HG02623 (cell line): ENCODE data around the gene SLC1A5.
"Not testable (repeated sequence)": the region's sequence is repeated elsewhere in the genome, so short reads cannot be mapped to it uniquely, and the experiment has no call there.

ENCODE experiments used
- ATAC-seq: cut with Tn5 transposase; IDR thresholded peaks from one replicate; pipeline ENCODE4 v1.9.1; 2021; ENCODE audit warnings: moderate library complexity; ENCODE audit not compliant: unreplicated experiment

SLC1A5 gene

DNA sequence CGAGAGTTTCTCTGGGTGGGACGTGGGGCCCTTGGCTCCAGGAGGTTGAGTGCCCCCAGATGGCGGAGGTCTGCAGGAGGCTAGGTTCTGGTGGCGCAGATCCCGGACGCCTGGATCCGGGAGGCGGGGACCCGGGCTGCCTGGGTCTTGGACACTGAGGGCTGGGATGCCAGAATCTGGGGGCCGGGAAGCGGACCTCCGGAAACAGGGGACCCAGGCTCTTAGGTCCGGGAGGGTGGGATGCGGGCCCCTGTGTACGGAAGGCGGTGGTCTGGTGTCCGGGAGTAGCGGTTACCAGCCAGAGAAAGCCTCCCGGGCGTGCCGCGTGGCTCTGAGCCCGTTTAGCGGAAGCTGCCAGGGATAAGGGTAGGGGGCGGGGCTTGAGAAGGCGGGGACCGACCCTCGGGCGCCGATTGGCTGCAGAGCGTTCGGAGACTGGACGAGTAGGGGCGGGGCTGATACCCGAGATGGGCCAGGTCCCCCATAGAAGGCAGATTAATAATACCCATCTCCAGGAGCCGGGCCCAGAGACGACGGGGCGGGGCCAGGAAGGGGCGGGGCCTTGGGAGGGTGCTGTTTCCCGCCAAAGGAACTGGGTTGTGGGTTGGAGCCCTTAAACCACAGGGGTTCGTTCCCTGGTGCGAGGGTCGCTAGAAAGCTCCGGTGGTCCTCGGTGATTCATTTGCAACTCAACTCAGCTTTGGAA lies at the start of gene SLC1A5:
Gene SLC1A5 (minus strand): TSS at position 333 of the 706 bp plus-strand sequence. CDS start 629 bp downstream, outside the sequence.
- ATAC-seq = peak; percentile 62

DNA sequence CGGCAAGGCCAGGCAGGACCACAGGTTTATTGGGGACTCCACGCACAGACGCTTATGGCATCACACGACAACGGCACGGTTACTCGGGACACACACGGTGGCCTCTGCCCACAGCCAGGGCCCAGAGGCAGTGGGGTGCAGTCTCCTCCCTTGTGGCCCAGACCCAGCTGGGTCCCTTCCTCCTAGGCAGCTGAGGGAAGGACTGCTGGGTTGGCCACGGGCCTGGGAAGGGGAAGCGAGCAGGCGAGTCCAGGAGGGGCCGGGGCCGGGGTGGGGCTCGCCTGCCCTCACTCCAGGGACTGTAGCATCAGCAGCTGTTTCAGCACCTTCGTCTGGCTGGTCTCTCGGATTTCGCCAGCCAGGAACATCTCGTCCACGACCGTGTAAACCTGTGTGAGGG lies 49.8 kb upstream of the SLC1A5 start:
- ATAC-seq = no peak

DNA sequence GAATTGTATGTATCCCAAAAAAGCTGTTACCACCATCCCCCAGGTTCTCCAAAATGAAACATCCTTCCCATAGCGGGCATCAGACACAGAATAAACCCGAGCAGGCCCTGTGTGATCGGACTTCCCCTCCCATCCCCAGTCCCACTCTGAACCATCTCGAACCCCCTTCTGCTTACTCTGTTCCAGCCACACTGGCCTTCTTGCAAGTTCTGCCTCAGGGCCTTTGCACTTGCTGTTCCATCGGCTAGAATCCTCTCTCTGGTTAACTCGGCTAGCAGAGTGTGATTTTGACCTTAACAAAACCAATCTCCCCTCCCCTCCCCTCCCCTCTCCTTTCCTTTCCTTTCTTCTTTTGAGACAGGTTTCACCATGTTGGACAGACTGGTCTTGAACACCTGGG lies 46.6 kb upstream of the SLC1A5 start:
- ATAC-seq = no peak

DNA sequence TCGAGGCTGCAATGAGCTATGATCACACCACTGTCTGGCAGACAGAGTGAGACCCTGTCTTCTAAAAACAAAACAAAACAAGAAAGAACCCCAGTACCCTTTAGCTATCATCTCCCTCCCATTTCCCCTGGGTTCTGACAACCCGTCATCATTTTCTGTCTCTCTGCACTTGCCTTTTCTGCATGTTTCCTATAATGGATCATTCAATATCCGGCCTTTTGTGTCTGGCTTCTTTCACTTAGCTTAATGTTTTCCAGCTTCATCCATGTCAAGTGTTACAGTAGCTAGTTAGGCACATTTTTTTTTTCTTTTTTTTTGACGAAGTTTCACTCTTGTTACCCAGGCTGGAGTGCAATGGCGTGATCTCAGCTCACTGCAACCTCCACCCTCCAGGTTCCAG lies 45.7 kb upstream of the SLC1A5 start:
- no peak for ATAC-seq

DNA sequence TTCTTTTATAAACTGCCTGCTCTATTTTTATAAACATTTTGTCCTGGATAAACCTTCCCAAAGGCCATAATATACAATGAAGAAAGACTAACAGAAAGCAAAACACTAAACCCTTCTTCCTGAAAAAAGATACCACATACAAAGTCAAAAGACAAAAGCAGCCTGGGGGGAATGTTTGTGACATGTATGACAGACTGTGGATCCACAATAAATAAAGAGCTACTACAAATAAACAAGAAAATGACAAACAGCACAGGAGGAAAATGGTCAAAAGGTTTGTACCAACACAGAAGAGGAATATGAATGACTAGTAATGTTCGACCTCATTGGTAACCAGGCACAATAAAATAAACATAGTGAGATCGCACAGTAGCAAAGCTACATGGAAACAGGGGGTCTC lies 42.5 kb upstream of the SLC1A5 start:
- no peak for ATAC-seq

DNA sequence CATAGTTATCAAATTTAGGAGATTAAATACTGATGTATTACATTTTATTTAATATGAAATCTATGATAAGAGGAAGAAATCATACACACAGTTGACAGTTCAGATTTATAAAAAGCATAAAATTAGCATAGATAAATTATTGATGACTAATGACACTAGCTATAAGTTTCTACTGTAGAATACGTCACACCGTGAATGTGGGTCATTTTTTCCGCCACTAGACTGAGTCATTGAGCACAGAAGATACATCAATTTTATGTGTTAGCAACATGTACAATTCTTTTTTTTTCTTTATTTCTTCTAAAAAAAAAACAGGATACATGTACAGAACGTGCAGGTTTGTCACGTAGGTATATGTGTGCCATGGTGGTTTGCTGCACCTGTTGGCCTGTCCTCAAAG lies 40.1 kb upstream of the SLC1A5 start:
- ATAC-seq = no peak

DNA sequence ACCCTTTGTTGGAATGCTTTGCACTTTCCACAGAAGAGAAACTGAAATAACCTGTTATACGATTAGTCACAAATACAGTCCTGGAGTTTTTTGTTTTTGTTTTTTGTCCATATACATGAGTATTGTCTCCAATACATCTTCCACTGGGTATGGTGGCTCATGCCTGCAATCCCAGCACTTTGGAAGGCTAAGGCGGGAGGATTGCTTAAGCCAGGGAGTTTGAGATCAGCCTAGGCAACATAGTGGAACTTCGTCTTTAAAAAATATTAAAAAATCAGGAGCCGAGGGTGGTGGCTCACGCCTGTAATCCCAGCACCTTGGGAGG lies 37.3 kb upstream of the SLC1A5 start:
- ATAC-seq = no peak

DNA sequence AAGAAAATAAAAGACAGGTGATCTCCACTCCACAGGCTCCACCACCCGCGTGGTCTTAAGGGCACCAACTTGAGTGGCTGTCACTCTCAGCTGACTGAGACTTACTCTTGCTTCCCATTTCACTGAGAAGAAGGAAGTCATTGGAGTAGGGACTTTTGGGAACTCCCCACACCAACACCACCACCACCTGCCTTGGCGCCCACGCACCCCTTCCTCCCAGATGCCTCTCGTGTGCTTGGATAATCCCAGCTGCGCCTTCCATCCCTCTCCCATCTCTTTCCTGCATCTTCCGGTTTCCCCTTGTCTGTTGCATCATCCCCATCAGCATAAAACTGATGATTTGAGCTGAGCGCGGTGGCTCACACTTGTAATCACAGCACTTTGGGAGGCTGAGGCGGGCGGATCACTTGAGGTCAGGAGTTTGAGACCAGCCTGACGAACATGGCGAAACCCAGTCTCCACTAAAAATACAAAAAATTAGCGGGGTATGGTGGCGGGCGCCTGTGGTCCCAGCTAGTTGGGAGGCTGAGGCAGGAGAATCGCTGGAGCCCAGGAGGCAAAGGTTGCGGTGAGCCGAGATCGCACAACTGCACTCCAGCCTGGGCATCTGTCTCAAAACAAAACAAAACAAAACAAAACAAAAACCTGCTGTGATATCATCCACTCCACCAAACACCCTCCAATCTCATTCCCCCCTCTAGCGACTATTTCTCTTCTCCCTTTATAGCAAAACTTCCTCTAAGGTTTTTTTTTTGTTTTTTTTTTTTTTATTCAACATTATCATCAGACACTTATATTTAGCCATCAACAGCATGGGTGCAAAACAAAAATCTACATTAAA lies 36.7 kb upstream of the SLC1A5 start:
- no peak for ATAC-seq

DNA sequence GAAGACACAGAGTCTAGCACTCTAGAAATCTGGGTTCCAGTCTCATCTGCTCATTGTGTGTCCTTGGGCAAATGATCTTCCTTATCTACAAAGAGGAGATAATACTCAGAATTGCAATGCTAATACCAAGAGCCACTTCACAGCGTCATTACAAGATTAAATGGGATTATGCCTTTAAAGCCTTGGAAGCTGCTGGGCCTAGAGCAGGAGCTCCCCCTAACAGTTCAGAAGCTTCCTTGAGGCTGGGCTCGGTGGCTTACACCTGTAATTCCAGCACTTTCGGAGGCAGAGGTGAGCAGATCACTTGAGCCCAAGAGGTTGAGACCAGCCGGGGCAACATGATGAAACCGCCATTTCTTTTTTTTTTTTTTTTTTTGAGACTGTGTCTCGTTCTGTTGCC lies 34.7 kb upstream of the SLC1A5 start:
- ATAC-seq = no peak

DNA sequence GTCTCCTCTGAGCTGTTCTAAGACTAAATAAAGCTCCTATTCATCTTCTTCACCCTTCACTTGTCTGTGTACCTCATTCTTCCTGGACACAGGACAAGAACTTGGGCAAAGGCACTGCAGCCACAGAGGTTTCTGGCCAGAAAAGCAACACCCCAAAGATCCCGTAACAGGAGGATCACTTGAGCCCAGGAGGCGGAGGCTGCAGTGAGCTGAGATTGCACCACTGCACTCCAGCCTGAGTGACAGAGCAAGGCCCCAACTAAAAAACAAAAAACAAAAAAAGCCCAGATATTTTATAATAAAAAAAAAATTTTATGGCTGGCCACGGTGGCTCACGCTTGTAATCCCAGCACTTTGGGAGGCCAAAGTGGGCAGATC lies 34.0 kb upstream of the SLC1A5 start:
- not testable (repeated sequence) for ATAC-seq

DNA sequence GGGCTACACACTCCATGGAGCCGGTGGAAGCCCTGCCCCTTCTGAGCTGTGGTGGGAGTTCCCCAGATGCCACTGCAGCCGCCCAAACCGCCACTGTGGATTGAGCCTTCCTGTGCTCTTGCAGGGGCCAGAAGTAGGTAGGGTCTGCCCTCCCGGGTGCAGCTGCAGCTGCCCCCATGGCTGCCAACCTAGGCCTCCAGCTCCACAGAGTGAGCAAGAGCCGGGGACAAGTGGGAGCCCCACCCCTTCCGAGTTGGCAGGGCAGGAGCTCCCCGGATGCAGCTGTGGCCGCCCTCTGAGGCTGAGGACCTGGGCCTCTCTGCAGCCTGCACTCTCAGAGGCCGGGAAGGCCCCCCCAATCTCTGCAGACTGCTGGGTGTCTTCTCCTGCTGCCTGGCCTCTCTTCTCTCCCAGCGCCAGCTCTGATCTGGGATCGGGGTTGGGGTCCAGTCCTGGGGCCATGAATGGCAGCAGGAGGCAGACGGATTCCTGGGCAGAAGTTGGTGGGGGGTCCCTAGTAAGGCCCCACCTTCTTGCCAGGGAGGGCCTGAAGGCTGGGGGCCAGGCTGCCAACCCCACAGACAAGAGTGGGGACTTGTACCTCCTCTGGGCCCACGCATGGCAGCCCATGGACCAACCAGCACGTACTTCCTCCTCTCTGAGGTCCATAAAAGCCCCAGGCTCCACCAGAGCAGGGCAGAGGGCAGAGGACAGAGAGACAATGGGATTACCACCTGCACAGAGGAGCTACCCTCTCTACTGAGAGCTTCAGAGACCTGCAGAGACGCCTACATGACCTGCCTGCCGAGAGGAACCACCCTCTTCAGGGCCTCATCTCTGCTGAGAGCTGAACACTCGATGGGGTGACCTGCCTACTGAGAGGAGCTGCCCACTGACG lies 33.4 kb upstream of the SLC1A5 start:
- no peak for ATAC-seq

DNA sequence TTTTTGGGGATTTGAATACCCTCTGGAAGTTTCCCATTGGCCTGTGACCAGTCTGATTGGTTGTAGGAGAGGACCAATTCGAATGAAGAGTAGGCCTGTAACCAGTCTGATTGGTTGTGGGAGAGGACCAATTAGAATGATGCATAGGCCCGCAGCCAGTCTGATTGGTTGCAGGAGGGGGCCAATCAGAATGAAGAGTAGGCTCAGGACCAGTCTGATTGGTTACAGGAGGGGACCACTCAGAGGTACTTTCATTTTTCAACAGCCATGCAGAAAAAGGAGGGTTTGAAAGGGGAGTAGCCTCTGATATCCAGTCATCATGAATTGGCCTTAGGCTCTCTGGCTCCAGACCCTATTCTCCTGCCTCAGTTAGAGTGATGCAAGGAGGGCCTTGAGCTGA lies 30.4 kb upstream of the SLC1A5 start:
- no peak for ATAC-seq

DNA sequence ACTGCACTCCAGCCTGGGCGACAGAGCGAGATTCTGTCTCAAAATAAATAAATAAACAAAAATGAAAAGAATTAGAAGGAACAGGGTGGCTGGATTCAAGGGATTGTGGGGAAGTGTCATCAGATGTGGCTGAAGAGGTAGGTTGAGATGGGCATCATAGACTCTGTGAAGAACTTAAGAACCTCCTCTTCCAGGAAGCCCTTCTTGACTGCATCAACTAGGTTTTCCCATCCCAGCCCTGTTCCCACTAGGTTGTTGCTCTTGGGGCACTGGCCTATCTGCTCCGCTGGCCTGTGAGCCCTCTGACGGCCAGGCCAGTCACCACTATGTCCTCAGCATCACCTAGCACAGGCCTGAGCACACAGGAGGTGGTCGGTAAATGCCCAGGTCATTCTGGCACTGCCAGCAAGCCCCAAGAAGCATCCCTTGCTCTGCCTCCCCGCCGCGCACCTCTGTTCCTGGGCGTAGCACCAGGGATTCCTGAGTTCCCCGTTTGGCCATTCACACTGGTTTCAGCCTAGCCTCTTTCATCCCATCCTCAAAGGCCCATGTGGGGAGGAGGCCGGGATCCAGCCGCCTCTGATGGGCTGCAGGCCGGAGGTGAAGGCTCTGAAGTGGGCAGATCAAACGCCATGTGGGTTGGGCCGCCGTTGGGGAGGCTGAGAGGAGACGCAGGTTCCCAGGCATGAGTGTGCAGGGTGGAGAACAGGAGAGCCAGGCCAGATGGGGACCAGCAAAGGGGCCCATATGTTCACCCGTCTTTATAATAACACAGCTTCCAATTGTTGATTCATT lies 27.6 kb upstream of the SLC1A5 start:
- ATAC-seq = no peak

DNA sequence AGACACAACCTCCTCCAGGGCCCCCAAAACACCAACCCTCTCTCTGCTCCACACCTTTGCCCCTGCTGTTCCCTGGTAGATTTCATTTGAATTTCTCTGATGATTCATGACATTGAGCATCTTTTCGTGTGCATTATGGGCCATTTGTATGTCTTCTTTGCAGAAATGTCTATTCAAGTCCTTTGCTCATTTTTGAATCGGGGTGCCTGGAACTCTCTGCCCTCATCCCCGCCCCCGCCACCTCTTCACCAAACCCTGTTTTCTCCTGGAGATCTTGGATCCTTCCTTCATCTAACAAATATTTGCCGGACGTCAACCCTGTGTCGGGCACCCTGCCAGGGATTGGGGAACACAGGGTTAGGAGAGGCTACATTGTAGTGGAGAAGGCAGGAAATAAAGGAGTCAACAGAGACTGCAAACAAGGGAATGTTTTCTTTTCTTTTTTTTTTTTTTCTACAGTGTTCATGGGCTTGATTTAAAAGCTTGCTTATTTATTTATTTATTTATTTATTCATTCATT lies 25.5 kb upstream of the SLC1A5 start:
- no peak for ATAC-seq

DNA sequence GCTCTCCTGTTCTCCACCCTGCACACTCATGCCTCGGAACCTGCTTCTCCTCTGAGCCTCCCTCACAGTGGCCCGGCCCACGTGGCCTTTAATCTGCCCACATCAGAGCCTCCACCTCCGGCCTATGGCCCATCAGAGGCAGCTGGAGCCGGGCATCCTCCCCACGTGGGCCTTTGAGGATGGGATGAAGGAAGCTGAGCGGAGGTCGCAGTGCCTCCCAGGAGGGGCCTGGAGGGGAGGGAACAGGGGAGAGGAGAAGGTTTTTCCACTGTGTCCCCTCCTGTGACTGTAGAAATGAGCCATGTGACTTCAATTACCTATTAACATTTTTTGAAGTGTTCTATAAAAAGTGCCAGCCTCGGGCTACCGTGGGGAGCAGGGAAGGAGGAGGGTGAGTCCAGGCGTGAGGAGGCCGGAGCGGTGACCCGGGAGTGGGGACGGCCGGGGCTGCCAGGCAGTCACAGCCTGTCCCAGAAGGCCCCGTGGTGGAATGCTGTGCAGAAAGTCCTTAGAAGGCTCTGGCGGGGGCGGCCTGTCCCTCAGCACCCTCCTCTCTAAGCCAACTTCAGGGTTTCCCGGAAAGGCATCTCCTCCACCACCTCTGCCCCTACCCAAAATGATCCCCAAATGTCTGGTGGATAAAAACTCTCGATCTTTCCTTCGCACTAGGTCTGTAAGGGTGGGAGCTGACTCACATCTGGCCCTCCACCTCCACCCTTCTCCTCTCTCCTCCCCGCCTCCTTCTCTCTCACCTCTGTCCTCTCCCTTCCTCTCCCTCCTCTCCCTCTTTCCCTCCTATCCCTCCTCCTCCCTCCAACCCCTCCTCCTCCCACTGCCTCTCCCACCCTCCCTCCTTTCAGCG lies 24.8 kb upstream of the SLC1A5 start:
- ATAC-seq = no peak

DNA sequence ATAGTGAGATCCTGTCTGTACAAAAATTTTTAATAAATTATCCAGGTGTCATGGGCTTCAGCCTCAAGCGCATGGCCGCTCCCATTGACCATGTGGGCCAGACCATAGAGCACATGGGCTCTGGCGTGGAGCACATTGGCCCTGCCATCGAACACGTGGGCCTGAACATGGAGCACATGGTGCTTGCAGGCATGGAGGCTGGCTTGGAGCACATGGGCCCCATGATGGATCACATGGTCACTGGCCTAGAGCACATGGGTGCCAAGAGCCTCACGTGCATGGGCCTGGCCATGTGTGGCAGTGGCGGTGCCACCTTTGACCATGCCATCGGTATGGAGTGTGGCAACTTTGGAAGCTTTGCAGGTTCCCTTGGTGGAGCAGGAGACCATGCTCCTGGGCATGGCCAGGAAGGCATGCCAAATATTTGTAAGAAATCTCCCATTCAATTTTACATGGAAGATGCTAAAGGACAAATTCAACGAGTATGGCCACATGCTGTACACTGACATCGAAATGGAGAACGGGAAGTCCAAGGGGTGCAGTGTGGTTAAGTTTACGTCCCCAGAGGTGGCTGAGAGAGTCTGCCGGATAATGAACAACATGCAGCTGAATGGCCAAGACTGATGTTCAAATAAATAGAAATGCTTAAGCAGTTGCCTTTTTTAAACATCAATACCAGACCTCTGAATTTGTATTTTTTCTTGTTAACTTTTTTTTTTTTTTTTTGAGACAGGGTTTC lies 21.3 kb upstream of the SLC1A5 start:
- ATAC-seq = no peak

DNA sequence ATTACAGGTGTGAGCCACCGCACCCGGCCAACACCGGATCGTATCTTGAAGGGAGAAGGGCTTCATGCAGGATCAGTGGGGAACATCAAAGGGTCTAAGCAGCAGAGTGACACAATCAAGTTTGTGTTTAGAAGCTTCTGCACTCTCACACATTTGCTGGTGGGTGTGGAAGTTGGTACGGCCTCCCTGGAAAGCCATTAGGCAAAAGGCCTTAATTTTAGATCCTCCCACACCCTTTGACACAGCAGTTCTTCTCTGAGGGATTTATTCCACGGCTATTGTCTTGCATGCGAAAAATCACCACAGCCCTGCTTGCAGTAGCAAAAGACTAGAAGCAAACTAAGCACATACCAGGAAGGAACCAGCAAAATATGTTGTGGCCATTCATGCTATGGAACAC lies 18.3 kb upstream of the SLC1A5 start:
- no peak for ATAC-seq

DNA sequence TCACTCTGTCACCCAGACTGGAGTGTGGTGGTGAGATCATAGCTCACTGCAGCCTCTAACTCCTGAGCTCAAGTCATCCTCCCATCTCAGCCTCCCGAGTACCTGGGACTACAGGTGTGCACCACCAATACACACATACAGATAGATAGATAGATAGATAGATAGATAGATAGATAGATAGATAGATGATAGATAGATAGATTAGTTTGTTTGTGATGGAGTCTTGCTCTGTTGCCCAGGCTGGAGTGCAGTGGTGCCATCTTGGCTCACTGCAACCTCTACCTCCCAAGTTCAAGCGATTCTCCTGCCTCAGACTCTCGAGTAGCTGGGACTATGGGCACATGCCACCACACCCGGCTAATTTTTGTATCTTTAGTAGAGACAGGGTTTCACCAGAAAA lies 16.0 kb upstream of the SLC1A5 start:
- ATAC-seq = not testable (repeated sequence)

DNA sequence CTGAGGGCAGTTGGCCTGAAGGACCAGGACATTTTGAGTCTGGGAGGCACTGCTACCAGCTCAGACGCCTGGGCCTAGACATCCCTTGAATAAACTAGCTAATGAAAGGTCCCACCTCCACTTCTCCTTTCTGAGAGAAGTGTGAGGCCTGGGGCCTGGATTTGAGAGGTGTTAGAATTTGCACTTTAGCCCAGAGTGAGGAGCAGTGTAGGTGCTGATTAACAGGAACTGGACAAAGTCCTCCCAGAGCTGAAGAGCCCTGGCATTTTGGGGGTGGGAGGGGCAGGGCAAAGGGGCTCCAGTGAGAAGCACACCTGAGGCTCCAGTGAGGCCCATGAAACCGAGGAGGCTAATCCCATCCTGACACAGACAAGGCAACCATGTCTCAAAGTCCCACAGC lies 15.2 kb upstream of the SLC1A5 start:
- ATAC-seq = no peak
